ENCODE measurements around the gene ZNF215.
"Not testable (repeated sequence)": the region's sequence is repeated elsewhere in the genome, so short reads cannot be mapped to it uniquely, and the experiment has no call there.

Gene ZNF215

DNA sequence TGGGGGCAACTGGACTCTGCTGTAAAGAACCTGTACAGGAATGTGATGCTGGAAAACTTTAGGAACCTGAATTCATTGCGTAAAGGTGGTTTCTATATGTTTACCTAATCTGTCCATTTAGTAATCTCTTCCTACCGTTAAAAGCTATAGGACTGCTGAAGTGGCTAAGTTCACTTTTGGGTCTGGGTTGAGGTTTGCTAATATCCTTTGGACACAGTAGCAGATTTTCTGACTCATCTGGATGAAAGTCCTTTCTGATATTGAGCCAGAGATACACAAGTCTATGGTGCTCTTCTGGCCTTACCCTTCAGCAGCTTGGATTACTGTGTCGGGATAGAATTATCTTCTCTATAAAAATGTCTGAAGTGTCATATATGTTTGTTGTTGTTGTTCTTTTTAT, 16.9 kb downstream of the ZNF215 start:
- no peak for DNase-seq

DNA sequence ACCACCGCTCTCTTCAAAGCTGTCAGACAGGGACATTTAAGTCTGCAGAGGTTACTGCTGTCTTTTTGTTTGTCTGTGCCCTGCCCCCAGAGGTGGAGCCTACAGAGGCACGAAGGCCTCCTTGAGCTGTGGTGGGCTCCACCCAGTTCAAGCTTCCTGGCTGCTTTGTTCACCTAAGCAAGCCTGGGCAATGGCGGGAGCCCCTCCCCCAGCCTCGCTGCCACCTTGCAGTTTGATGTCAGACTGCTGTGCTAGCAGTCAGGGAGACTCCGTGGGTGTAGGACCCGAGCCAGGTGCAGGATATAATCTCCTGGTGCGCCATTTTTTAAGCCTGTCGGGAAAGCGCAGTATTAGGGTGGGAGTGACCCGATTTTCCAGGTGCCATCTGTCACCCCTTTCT, 28.0 kb downstream of the ZNF215 start:
- DNase-seq: not testable (repeated sequence)

DNA sequence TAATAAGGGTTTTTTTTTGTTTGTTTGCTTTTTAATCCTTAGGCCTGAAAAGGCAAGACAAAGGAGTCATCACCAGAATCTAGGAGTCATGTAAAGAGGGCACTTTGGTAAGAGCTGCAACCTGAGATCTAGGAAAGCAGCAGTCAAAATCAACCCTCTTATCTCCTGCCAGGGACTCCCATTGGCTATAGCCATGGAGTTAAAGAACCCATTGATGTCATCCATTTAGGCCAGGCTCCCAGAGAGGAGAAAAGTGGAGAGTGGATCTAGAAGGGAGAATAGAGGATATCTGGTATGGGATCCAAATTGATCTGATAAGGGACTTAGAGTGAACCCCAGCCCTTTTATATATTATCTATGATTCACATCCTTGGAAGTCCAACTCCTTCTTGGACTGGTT, 35.9 kb downstream of the ZNF215 start:
- no peak for DNase-seq

DNA sequence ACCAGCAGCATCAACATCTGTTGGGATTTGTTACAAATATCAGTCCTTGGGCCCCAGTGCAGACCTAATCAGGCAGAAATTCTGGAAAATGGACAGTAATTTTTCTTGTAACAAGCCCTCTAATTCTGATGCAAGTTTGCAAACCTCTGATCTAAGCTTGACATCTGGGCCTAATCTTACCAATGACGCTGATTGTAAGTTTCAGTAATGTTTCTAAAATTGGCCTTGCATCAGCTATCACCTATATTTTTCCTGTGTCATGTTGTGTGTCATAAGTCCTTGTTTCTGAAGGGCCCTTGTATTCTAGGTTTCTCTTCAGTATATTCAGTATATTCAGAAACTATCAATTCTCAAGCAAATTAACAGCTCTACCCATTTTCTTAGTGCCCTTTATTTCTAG, 36.4 kb downstream of the ZNF215 start:
- no peak for DNase-seq

DNA sequence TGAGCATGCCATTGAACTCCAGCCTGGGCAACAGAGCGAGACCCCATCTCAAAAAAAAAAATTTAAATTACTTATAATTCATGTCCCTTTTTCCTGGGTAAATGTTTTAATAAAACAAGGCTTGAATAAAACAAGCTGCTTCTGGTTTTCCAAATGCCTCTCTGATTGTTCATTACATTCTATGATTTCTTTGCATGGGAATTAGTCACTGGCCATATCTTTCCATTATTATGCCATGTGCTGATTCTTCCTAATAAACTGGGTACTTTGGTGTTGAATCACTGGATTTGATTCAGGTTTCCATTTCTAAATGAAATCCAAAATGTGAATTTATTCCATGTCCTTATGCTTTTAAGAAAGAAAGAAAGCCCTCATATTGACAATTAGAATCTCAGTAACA, 42.6 kb downstream of the ZNF215 start:
- DNase-seq: no peak

DNA sequence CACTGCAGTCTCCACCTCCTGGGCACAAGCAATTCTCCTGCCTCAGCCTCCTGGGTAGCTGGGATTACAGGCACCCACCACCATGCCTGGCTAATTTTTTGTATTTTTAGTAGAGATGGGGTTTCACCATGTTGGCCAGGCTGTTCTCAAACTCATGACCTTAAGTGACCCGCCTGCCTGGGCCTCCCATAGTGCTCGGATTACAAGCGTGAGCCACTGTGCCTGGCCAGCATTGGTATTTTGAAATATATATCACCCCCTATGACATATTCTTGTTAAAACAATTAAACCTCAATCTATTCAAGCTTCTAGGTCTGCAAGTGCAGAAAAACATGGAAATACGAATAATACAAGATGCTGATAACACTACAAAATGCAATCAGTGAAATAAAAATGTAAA, 43.6 kb downstream of the ZNF215 start:
- not testable (repeated sequence) for DNase-seq

DNA sequence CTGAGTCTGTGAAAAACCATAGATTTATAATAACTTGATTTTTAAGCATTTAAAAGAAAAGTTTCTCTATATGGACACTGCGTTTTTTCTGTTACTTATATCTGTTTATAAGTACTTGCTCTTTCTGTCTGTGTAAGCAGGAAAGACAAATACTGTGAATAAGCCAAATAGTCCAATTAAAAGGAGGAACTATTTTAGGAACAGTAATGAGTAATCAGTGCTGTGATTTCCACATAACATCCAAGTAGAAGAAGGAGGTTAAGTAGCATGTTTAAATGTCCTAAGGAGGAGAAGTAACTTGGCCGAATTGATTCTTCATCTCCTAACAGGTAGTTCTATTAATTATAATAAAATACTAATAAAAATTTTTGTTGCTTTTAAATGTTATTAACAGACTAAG, 53.1 kb downstream of the ZNF215 start:
- DNase-seq: no peak

DNA sequence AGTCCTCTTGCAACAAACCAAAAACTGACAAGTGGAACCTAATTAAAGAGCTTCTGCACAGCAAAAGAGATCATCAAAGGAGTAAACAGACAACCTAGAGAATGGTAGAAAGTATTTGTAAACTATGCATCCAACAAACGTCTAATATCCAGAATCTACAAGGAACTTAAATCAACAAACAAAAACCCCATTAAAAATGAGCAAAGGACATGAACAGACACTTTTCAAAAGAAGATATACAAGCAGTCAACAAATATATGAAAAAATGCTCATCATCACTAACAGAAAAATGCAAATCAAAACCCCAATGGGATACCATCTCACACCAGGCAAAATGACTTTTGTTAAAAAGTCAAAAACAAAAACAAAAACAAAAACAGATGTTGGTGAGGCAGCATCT, 60.3 kb downstream of the ZNF215 start:
- no peak for DNase-seq

DNA sequence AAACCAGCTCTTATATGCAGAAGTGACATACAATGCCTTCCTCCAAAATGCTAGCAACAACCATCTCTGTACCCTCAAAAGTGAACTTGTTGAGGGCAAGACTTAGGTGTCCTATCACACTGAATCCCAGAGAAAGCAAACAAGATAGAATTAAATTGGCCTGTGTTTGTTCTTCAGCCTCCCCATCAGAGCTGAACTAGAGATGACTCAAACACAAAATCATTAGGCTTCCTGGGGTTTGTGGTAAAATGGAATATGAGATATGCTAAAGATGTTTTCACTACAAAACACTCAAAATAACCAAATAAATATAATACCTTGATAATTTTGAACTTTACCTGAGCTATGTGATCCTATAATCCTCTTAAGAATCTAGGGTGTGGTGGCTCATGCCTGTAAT, 62.3 kb downstream of the ZNF215 start:
- DNase-seq: no peak

DNA sequence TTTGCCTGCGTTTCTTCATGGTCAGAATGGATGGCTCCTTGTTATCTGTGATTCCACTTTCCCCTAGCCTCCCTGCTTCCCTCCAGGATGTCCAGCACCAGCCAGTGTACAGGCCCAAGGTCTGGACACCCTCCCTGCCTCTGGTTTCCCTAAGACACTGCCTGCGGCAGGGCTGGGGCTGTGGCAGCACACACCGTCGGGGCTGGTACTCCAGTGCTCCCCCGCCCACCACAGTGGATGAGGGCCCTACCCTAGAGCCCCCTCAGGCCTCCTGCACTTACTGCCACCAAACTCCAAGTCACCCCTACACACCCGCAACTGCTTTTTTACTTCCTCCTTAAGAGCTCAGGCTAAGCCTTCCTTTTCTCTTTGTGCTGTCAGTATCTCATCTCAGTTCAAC, 65.0 kb downstream of the ZNF215 start:
- DNase-seq: no peak

DNA sequence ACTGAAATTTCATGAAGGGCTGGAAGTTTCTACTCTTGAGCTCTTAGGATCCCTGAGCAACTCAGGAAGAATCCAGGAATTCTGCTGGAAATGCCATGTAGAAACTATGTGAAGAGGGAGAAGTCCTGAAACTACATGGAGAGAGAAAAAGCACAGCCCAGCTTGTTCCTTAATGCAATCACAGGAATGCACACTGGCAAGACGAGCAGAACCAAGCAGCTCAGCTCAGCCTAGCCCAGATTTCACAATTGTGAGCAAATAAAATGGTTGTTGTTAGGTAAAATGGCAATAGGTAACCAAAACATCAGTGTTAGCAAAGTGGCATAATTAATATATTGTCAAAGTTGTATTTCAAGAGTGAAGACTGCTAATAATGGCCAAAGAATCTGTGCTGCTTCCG, 65.8 kb downstream of the ZNF215 start:
- no peak for DNase-seq

DNA sequence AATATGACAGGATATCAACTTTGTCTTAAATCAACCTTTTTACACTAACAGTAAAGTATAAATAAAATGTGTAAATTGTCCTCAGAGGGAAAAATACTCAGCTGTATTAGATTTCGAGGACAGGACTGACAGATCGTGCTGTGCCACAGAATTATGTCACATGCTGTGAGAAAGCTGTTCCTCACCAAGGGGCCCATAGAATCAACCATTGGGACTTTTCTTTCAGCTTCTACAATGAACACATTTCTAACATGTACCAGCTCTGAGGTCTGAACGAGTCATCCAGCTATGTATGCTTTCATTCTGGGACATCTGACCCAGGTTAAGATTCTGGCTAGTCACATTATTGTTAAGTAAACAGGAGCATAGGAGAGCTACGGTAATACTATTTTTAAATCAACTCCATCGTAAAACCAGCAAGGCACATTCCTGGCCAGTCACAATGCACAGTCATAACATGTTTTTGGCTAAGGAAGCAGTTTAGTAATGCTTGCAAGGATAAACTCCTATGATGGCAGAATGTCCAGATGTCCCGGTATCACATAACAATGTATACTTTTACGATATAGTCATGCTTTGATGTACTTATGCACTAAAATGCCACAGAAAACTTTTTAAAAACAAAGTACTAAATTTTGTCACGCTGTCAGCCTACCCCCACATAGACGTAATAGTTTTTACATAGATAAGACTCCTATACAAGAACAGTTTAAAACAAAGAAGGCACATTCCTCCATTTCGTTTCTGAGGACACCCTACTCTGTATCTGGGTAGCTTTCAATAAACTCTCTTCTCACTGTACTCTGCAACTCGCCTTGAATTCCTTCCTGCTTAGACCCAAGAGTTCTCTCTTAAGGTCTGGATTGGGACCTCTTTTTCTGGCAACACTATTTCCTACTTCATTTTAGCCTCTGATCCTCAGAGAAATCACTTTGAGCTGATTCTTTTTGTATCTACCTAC, 66.5 kb downstream of the ZNF215 start:
- DNase-seq: no peak

DNA sequence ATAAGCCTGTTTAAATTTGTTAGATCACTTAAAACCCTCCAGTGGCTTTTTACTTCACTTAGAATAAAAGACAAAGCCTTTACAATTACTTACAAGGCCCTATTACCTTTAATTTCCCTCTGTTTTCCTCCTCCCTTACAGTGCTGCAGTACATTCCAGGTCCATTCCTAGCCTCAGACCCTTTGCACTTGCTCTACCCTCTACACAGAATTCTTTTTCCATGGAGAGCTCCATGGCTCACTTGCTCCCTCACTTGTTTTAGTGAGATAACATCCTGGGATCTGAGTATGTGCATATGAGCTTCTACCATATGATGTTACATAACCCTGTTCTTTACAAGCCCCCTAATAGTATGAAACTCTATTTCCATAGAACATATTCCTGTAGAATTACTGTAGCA, 69.5 kb downstream of the ZNF215 start:
- no peak for DNase-seq

DNA sequence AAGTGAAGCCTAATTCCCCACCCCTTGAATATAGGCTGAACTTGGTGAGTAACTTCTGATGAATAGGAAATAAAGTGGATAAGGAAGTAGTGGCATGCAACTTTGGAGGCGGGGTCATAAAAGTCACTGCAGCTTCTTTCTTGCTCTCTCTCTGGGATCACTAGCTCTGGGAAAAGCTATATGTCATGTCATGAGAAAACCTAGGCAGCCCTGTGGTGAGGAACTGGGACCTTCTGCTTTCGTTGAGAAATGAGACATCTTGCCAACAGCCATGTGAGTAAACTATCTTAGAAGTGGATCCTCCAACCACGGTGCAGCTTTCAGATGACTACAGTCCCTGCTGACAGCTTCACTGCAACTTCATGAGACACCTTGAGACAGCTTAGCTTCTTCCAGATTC, 78.3 kb downstream of the ZNF215 start:
- no peak for DNase-seq
